Colonic mucosa (tissue), 4 donors: ENCODE results near the gene PLA2G4B. TPM values are rescaled to one million over a fixed set of nuclear protein-coding genes. Genes with fewer than 3 reads are reported as not detected.

Experiments
- DNase-seq: peaks from one replicate; pipeline ENCODE4 v3.0.0-alpha.2; 2020
- H3K27ac ChIP-seq: fragments of 200-600 bp; one replicate; pipeline ENCODE4 v1.8.0; 2021
- H3K27me3 ChIP-seq: fragments of 200-600 bp; one replicate; pipeline ENCODE4 v1.8.0; 2021
- H3K36me3 ChIP-seq: fragments of 200-600 bp; one replicate; pipeline ENCODE4 v1.8.0; 2021
- H3K4me1 ChIP-seq: fragments of 200-600 bp; one replicate; pipeline ENCODE4 v1.8.0; 2021; ENCODE audit warnings: mild to moderate bottlenecking
- H3K4me3 ChIP-seq: fragments of 200-600 bp; one replicate; pipeline ENCODE4 v1.8.0; 2021
- H3K9ac ChIP-seq, 2 donors: one replicate each; pipeline ENCODE4 v1.7.0; 2013; ENCODE audit warnings: control low read depth in 2 of 2, low read depth in 2 of 2, low read length in 2 of 2
- H3K9me3 ChIP-seq: fragments of 200-600 bp; one replicate; pipeline ENCODE4 v1.8.0; 2021
- intact Hi-C: fragments of 100-400 bp; cut with DNase I; formaldehyde crosslinking; loops from one replicate; pipeline ENCODE4 v1.14.1; 2022
- total RNA-seq, 2 donors: library from RNA; stranded (reverse); fragmentation: NEBNext Ultra II Directional in 1 of 2; extraction: Animal tissue kit (Norgen Biotek cat#: 25700) in 1 of 2; gene quantifications; one replicate each; pipeline ENCODE4 v1.2.1, GENCODE V29; 2021
- TF ChIP-seq, protein P1 (sequence below): fragments of 200-600 bp; IDR thresholded peaks from one replicate; pipeline ENCODE4 v1.8.0; 2022; ENCODE audit warnings: antibody characterized with exemption, mild to moderate bottlenecking
- donor health status: healthy.
- donor health status: DM: no; HTN: no; CAD: no.
- donor health status: DM: no; HTN: no; CAD: no.

Gene PLA2G4B
- total RNA-seq, 2 donors from 2014 or later: 2.2 to 6.2 TPM

DNA sequence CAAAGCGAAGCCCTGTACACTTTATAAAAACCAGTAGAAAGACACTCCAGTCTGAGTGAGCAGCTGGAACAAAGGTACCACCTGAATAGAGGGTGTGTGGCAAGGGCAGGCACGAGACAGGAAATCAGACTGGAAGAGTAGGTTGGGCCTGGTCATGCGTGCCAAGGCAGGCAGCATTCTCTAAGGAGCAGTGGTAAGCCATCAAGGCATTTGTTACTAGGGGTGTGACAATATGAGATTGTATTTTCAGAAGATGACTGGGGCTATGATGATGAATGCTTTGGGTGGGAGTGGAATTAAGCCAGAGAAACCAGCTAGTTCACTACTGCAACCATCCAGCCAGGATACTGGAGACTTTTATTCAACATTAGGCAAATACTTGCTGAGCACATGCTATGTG, 5.8 kb upstream of the PLA2G4B start:
- TF ChIP-seq, protein P1, sequence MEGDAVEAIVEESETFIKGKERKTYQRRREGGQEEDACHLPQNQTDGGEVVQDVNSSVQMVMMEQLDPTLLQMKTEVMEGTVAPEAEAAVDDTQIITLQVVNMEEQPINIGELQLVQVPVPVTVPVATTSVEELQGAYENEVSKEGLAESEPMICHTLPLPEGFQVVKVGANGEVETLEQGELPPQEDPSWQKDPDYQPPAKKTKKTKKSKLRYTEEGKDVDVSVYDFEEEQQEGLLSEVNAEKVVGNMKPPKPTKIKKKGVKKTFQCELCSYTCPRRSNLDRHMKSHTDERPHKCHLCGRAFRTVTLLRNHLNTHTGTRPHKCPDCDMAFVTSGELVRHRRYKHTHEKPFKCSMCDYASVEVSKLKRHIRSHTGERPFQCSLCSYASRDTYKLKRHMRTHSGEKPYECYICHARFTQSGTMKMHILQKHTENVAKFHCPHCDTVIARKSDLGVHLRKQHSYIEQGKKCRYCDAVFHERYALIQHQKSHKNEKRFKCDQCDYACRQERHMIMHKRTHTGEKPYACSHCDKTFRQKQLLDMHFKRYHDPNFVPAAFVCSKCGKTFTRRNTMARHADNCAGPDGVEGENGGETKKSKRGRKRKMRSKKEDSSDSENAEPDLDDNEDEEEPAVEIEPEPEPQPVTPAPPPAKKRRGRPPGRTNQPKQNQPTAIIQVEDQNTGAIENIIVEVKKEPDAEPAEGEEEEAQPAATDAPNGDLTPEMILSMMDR: no peak
- no peak for DNase-seq
- H3K36me3 ChIP-seq: no peaks in the 10 kb centered on the region

DNA sequence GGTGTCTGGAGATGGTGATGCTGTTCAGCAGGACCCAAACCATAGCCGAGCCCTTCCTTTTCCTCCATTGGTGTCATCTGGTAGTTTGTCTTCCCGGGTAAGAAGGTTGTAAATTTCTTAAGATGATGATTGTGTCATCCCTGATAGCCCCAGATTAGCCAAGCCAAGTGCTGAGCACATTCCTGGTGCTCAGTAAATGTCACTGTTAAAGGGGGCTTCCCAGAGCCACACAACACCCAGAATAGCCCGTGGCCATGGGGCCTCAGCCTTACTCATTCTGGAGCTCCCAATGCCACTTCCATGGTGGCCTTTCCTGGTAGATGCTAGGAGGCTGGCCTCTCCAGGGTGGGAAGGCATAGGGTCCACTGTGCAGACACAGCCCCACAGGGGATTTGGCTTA, 4.6 kb upstream of the PLA2G4B start:
- Histone ChIP-seq H3K27me3 (no peaks in the 10 kb centered on the region), H3K4me3 (no peak overlapping the region), H3K9ac (no peak overlapping the region), H3K36me3 (no peaks in the 10 kb centered on the region), H3K4me1 (peaks cover under 1% of the 10 kb centered on the region), H3K9me3 (no peaks in the 10 kb centered on the region), H3K27ac (no peak overlapping the region)
- intact Hi-C loops: no loop called here
- TF ChIP-seq, protein P1: no peak
- DNase-seq: no peak

More for the DNA sequence above, 5.8 kb upstream of the PLA2G4B start:
- no peaks in the 10 kb centered on the region for H3K27me3 ChIP-seq
- H3K4me1 ChIP-seq: peaks cover 7% of the 10 kb centered on the region
- H3K4me3 ChIP-seq: no peak overlapping the region
- H3K9ac ChIP-seq: no peak overlapping the region
- H3K27ac ChIP-seq: no peak overlapping the region
- intact Hi-C loops: no loop called here
- H3K9me3 ChIP-seq: no peaks in the 10 kb centered on the region

DNA sequence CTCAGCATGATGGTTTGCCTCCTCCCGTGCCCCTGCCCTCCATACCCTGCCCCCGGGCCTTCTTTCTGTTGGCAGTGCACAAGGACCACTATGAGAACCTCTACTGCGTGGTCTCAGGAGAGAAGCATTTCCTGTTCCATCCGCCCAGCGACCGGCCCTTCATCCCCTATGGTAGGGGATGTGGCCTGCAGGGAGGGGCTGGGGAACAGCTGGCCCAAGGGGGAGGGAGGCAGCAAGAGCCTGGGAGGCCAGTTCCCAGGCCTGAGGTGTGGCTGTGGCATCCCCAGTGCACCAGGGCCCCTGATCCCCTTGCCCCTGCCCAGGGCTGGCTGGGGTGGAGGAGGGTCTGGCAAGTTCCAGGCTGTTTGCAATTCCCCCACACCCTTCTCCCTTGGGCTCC, 2.6 kb upstream of the PLA2G4B start:
- intact Hi-C loops: no loop called here
- Histone ChIP-seq H3K9me3 (no peaks in the 10 kb centered on the region), H3K4me1 (no peaks in the 10 kb centered on the region), H3K27me3 (no peaks in the 10 kb centered on the region), H3K36me3 (no peaks in the 10 kb centered on the region), H3K27ac (no peak overlapping the region), H3K9ac (no peak overlapping the region), H3K4me3 (no peak overlapping the region)
- TF ChIP-seq, protein P1: no peak
- DNase-seq: no peak

DNA sequence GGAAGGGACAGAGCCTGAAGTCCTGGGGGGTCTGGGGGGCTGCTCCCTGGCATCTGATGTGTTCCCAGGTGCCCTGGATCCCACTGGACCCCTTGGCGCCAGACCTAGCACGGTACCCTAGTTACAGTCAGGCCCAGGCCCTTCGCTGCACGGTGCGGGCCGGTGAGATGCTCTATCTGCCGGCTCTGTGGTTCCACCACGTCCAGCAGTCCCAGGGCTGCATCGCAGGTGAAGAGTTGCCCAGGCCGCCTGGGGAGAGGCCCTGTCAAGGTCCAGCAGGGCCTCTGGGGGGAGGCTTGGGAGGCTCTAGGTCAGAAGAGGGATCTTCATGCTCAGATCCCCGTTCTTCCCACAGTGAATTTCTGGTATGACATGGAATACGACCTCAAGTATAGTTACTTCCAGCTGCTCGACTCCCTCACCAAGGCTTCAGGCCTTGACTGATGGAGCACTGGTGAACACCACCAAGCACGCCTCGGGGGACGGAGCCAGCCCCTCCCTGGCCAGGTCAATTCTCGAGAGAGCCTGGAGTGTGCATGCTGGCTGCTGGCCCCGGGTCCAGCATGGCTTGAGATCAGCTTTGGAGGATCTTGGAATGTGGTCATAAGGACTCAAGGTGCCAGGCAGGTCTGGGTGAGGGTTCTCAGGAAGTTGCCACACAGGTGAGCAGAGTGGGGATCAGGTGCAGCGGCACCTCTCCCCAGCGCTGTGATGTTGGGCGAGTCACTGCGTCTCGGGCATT, 1.8 kb upstream of the PLA2G4B start:
- TF ChIP-seq, protein P1: no peak
- Histone ChIP-seq H3K27me3 (no peaks in the 10 kb centered on the region), H3K36me3 (no peaks in the 10 kb centered on the region), H3K27ac (no peak overlapping the region), H3K9ac (no peak overlapping the region), H3K4me1 (no peaks in the 10 kb centered on the region), H3K4me3 (no peak overlapping the region), H3K9me3 (no peaks in the 10 kb centered on the region)
- no peak for DNase-seq
- intact Hi-C loops: no loop called here

DNA sequence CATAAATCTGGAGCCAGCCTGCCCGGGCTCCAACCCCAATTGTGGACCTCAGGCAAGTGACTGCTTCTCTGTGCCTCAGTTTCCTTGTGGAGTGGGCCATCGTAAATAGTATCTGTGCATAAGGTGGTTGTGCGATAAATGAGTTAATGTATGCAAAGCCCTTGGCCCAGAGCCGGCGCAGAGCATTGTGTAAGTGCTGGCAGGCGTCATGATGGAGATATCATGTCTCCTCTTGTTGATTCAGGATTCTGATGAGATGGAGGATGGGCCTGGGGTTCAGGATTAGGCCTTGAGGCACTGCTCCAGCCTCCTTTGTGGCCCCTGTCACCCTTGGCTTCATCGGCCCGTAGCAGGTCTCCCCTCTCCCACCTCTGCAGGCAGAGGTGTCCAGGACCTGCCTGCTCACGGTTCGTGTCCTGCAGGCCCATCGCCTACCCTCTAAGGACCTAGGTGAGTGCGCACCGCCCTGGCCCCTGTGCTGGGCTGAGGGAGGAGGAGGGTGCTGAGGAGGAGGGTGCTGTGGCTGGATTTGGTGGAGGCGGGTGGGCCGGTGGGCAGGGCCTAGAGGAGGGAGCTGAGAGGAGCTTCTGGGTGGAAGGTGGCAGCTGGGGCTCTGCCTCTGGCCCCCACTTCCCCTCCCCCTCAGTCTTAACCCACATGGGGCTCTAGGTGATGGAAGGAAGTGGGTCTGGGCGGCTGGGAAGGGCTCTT, 1.3 kb downstream of the PLA2G4B start:
- no peaks in the 10 kb centered on the region for H3K27me3 ChIP-seq
- H3K27ac ChIP-seq: no peak overlapping the region
- H3K36me3 ChIP-seq: no peaks in the 10 kb centered on the region
- no peaks in the 10 kb centered on the region for H3K9me3 ChIP-seq
- no peaks in the 10 kb centered on the region for H3K4me1 ChIP-seq
- TF ChIP-seq, protein P1: no peak
- no peak overlapping the region for H3K4me3 ChIP-seq
- intact Hi-C loops: no loop called here
- DNase-seq: no peak
- no peak overlapping the region for H3K9ac ChIP-seq
